Naive B cell (primary cell): ENCODE results near the gene TMEM242. TPM values are rescaled to one million over a fixed set of nuclear protein-coding genes. Genes with fewer than 3 reads are reported as not detected.
"Not testable (repeated sequence)": the region's sequence is repeated elsewhere in the genome, so short reads cannot be mapped to it uniquely, and the experiment has no call there.

ENCODE experiments used
- ATAC-seq, 2 donors: fragments of 150-1000 bp; cut with Tn5 transposase; 2 replicates each; pipeline ENCODE4 v1.10.0; 2021; ENCODE audit warnings: low read depth in 2 of 2, mild to moderate bottlenecking in 2 of 2, moderate library complexity in 2 of 2
- DNase-seq: peaks from one replicate; pipeline ENCODE4 v3.0.0; 2022
- H3K27ac Mint-ChIP-seq, 6 donors: one replicate each; pipeline ENCODE4 v1.8.0; 2020 to 2022; ENCODE audit warnings: mild to moderate bottlenecking in 6 of 6, mixed read lengths in 6 of 6, moderate library complexity in 5 of 6, inconsistent platforms in 2 of 6
- H3K27me3 Mint-ChIP-seq, 3 donors: one replicate each; pipeline ENCODE4 v1.8.0; 2021 to 2022; ENCODE audit warnings: mixed read lengths in 3 of 3, mild to moderate bottlenecking in 1 of 3
- H3K36me3 Mint-ChIP-seq, 2 donors: one replicate each; pipeline ENCODE4 v1.8.0; 2020 to 2022; ENCODE audit warnings: mixed read lengths in 2 of 2, inconsistent platforms in 1 of 2, mild to moderate bottlenecking in 1 of 2
- H3K4me1 Mint-ChIP-seq, 3 donors: one replicate each; pipeline ENCODE4 v1.8.0; 2020 to 2022; ENCODE audit warnings: mixed read lengths in 3 of 3, inconsistent platforms in 1 of 3, mild to moderate bottlenecking in 1 of 3, moderate library complexity in 1 of 3
- H3K4me3 Mint-ChIP-seq, 8 donors: one replicate each; pipeline ENCODE4 v1.8.0; 2020 to 2022; ENCODE audit warnings: mild to moderate bottlenecking in 8 of 8, mixed read lengths in 8 of 8, moderate library complexity in 8 of 8, inconsistent platforms in 2 of 8
- H3K9me3 Mint-ChIP-seq, 7 donors: one replicate each; pipeline ENCODE4 v1.8.0; 2020 to 2022; ENCODE audit warnings: mixed read lengths in 7 of 7, mild to moderate bottlenecking in 5 of 7, inconsistent platforms in 2 of 7, moderate library complexity in 1 of 7
- polyA plus RNA-seq, 6 donors: library from polyadenylated mRNA; unstranded; fragments of 300-500 nt; fragmentation: Illumina TruSeq; gene quantifications; one replicate each; pipeline ENCODE4 v1.2.3, GENCODE V29; 2021; ENCODE audit warnings: low read depth in 6 of 6

Gene TMEM242
- polyA plus RNA-seq, 6 donors from 2014 or later: 9.3 to 18.6 (median 11.2) TPM

GRCh38 chr6:157314705-157315321 lies 8.5 kb downstream of the TMEM242 start:
- Mint-ChIP-seq H3K36me3 (peaks cover 18 to 21% of the 10 kb centered on the region in 2 donors), H3K27ac (no peak overlapping the region), H3K27me3 (no peaks in the 10 kb centered on the region), H3K9me3 (peaks cover 0 to 5% (median 0%) of the 10 kb centered on the region in 7 donors), H3K4me1 (peaks cover 0 to 6% (median 6%) of the 10 kb centered on the region in 3 donors), H3K4me3 (no peak overlapping the region)
- ATAC-seq (peak; percentile 85 to 94), DNase-seq (peak; percentile 50)

- H3K9me3 Mint-ChIP-seq: peaks cover 0 to 5% (median 0%) of the 10 kb centered on the region in 7 donors
- DNase-seq: no peak
These were observed 9.5 kb downstream of the TMEM242 start for GRCh38 chr6:157313531-157314467.

GRCh38 chr6:157312757-157313156 lies 10.6 kb downstream of the TMEM242 start:
- no peak for ATAC-seq
- no peak overlapping the region for H3K27ac Mint-ChIP-seq

More at GRCh38 chr6:157313531-157314467, 9.5 kb downstream of the TMEM242 start:
- Mint-ChIP-seq H3K27me3 (no peaks in the 10 kb centered on the region), H3K4me1 (peaks cover 0 to 6% (median 6%) of the 10 kb centered on the region in 3 donors), H3K27ac (no peak overlapping the region), H3K36me3 (peaks cover 12 to 18% of the 10 kb centered on the region in 2 donors), H3K4me3 (no peak overlapping the region)
- ATAC-seq: no peak

GRCh38 chr6:157310693-157311092 lies 12.6 kb downstream of the TMEM242 start:
- DNase-seq, H3K36me3 Mint-ChIP-seq, H3K4me1 Mint-ChIP-seq, ATAC-seq, H3K9me3 Mint-ChIP-seq, H3K27ac Mint-ChIP-seq, H3K4me3 Mint-ChIP-seq, H3K27me3 Mint-ChIP-seq: not testable (repeated sequence)

More at GRCh38 chr6:157312757-157313156, 10.6 kb downstream of the TMEM242 start:
- peaks cover 0 to 5% (median 0%) of the 10 kb centered on the region in 7 donors for H3K9me3 Mint-ChIP-seq
- H3K27me3 Mint-ChIP-seq: no peaks in the 10 kb centered on the region
- no peak for DNase-seq
- H3K36me3 Mint-ChIP-seq: peaks cover 11 to 15% of the 10 kb centered on the region in 2 donors
- peaks cover 0 to 6% (median 6%) of the 10 kb centered on the region in 3 donors for H3K4me1 Mint-ChIP-seq
- H3K4me3 Mint-ChIP-seq: no peak overlapping the region

- Mint-ChIP-seq H3K27ac (no peak overlapping the region), H3K9me3 (peaks cover 0 to 5% (median 0%) of the 10 kb centered on the region in 7 donors), H3K4me1 (peaks cover 4 to 11% (median 7%) of the 10 kb centered on the region in 3 donors), H3K36me3 (no peaks in the 10 kb centered on the region), H3K27me3 (no peaks in the 10 kb centered on the region), H3K4me3 (no peak overlapping the region)
- no peak for DNase-seq
- no peak for ATAC-seq
These were observed 15.7 kb downstream of the TMEM242 start for GRCh38 chr6:157307661-157308060.

- no peaks in the 10 kb centered on the region for H3K27me3 Mint-ChIP-seq
- DNase-seq (no peak), ATAC-seq (no peak)
- no peak overlapping the region for H3K4me3 Mint-ChIP-seq
- no peak overlapping the region for H3K27ac Mint-ChIP-seq
- peaks cover 4 to 11% (median 8%) of the 10 kb centered on the region in 3 donors for H3K4me1 Mint-ChIP-seq
- H3K9me3 Mint-ChIP-seq: peaks cover 0 to 5% (median 0%) of the 10 kb centered on the region in 7 donors
- H3K36me3 Mint-ChIP-seq: no peaks in the 10 kb centered on the region
These were observed 17.4 kb downstream of the TMEM242 start for GRCh38 chr6:157305670-157306653.

- DNase-seq: no peak
- no peak overlapping the region for H3K4me3 Mint-ChIP-seq
- H3K27ac Mint-ChIP-seq: no peak overlapping the region
- H3K36me3 Mint-ChIP-seq: peaks cover 0 to 2% of the 10 kb centered on the region in 2 donors
- no peaks in the 10 kb centered on the region for H3K27me3 Mint-ChIP-seq
- H3K4me1 Mint-ChIP-seq: peaks cover 4 to 8% (median 6%) of the 10 kb centered on the region in 3 donors
- H3K9me3 Mint-ChIP-seq: no peaks in the 10 kb centered on the region
- ATAC-seq: peak in 1 of 2 donors; percentile 43
These were observed 18.2 kb downstream of the TMEM242 start for GRCh38 chr6:157304899-157305663.

GRCh38 chr6:157302736-157303135 lies 20.6 kb downstream of the TMEM242 start:
- Mint-ChIP-seq H3K27me3 (no peaks in the 10 kb centered on the region), H3K27ac (no peak overlapping the region), H3K4me3 (no peak overlapping the region), H3K9me3 (no peaks in the 10 kb centered on the region), H3K36me3 (peaks cover 0 to 9% of the 10 kb centered on the region in 2 donors), H3K4me1 (peaks cover 14 to 23% (median 16%) of the 10 kb centered on the region in 3 donors)
- DNase-seq: no peak
- ATAC-seq: no peak

- no peak overlapping the region for H3K27ac Mint-ChIP-seq
- H3K9me3 Mint-ChIP-seq: peaks cover 0 to 2% (median 0%) of the 10 kb centered on the region in 7 donors
- H3K27me3 Mint-ChIP-seq: no peaks in the 10 kb centered on the region
- H3K4me3 Mint-ChIP-seq: no peak overlapping the region
- DNase-seq (no peak), ATAC-seq (no peak)
- H3K4me1 Mint-ChIP-seq: peaks cover 17 to 33% (median 18%) of the 10 kb centered on the region in 3 donors
- H3K36me3 Mint-ChIP-seq: peaks cover 0 to 9% of the 10 kb centered on the region in 2 donors
These were observed 22.9 kb downstream of the TMEM242 start for GRCh38 chr6:157300436-157300835.

GRCh38 chr6:157300006-157300405 lies 23.3 kb downstream of the TMEM242 start:
- no peaks in the 10 kb centered on the region for H3K27me3 Mint-ChIP-seq
- peaks cover 0 to 9% of the 10 kb centered on the region in 2 donors for H3K36me3 Mint-ChIP-seq
- DNase-seq (no peak), ATAC-seq (no peak)
- H3K4me3 Mint-ChIP-seq: no peak overlapping the region
- no peak overlapping the region for H3K27ac Mint-ChIP-seq
- H3K4me1 Mint-ChIP-seq: peaks cover 17 to 33% (median 18%) of the 10 kb centered on the region in 3 donors
- peaks cover 0 to 2% (median 0%) of the 10 kb centered on the region in 7 donors for H3K9me3 Mint-ChIP-seq

- Mint-ChIP-seq H3K27me3 (no peaks in the 10 kb centered on the region), H3K4me3 (peak overlapping the region in 3 of 8 donors; percentile 10 to 72 (median 33)), H3K36me3 (peaks cover 0 to 9% of the 10 kb centered on the region in 2 donors), H3K27ac (peak overlapping the region in 2 of 6 donors; percentile 36 to 42), H3K4me1 (peaks cover 19 to 32% (median 19%) of the 10 kb centered on the region in 3 donors), H3K9me3 (peaks cover 0 to 2% (median 0%) of the 10 kb centered on the region in 7 donors)
- DNase-seq: no peak
- ATAC-seq: peak in 1 of 2 donors; percentile 56
These were observed 25.0 kb downstream of the TMEM242 start for GRCh38 chr6:157298216-157298724.

- no peak for ATAC-seq
- DNase-seq: no peak
- no peaks in the 10 kb centered on the region for H3K27me3 Mint-ChIP-seq
- H3K4me1 Mint-ChIP-seq: peaks cover 16 to 25% (median 17%) of the 10 kb centered on the region in 3 donors
- peaks cover 9 to 11% of the 10 kb centered on the region in 2 donors for H3K36me3 Mint-ChIP-seq
- peaks cover 0 to 2% (median 0%) of the 10 kb centered on the region in 7 donors for H3K9me3 Mint-ChIP-seq
- no peak overlapping the region for H3K4me3 Mint-ChIP-seq
- H3K27ac Mint-ChIP-seq: no peak overlapping the region
These were observed 28.7 kb downstream of the TMEM242 start for GRCh38 chr6:157294654-157295053.
